Thyroid gland (tissue), 4 donors: ENCODE data around the gene GAS7.

Source experiments
- CTCF ChIP-seq, 6 experiments: fragments of 200-600 bp in 3 of 6; fragments of 450-650 bp in 3 of 6; sonication (generic) in 3 of 6; IDR thresholded peaks; one replicate each; pipeline ENCODE4 v1.5.1; 2016 to 2019; ENCODE audit warnings: antibody characterized with exemption in 6 of 6, mild to moderate bottlenecking in 2 of 6, inconsistent platforms in 1 of 6, moderate library complexity in 1 of 6
- POLR2A ChIP-seq, 2 donors: fragments of 450-650 bp; IDR thresholded peaks; one replicate each; pipeline ENCODE4 v1.6.1; 2017; ENCODE audit warnings: antibody characterized with exemption in 2 of 2, mild to moderate bottlenecking in 2 of 2, moderate library complexity in 1 of 2

- TF ChIP-seq CTCF (IDR thresholded peaks at IDR 0.05) (no peak), POLR2A (IDR thresholded peaks at IDR 0.05) (no peak)
Observed at GRCh38 chr17:10077561-10078299, 120.7 kb downstream of the GAS7 start.
